Ovary (tissue), 9 donors: ENCODE measurements around the gene ALOX12. TPM values are rescaled to one million over a fixed set of nuclear protein-coding genes. Genes with fewer than 3 reads are reported as not detected.
A peak's percentile ranks its signal among the peaks of the same experiment; 100 is the strongest.

Experiments
- DNase-seq, 5 donors: peaks; one replicate each; pipeline ENCODE4 v3.0.0-alpha.2; 2019 to 2020
- H3K27ac ChIP-seq, 2 donors: fragments of 200-600 bp; one replicate each; pipeline versions ENCODE4 v1.5.1 to v1.8.0; 2019 to 2022
- H3K27me3 ChIP-seq: fragments of 200-600 bp; one replicate; pipeline ENCODE4 v1.8.0; 2022
- H3K36me3 ChIP-seq: fragments of 200-600 bp; sonication (generic); one replicate; pipeline ENCODE4 v1.5.1; 2019
- H3K4me1 ChIP-seq: one replicate; pipeline ENCODE4 v1.8.1; 2013; ENCODE audit warnings: mild to moderate bottlenecking, moderate library complexity; ENCODE audit not compliant: insufficient read depth
- H3K4me3 ChIP-seq: fragments of 200-600 bp; sonication (generic); one replicate; pipeline ENCODE4 v1.5.1; 2017
- H3K9me3 ChIP-seq, 2 donors: fragments of 200-600 bp in 1 of 2; sonication (generic) in 1 of 2; one replicate each; pipeline versions ENCODE4 v1.5.1 to v1.8.1; 2013 to 2019; ENCODE audit warnings: mild to moderate bottlenecking in 1 of 2, moderate library complexity in 1 of 2
- CTCF ChIP-seq, 3 donors: fragments of 450-650 bp in 2 of 3; fragments of 200-600 bp in 1 of 3; IDR thresholded peaks; one replicate each; pipeline versions ENCODE4 v1.5.1 to v1.8.0; 2016 to 2022; ENCODE audit warnings: antibody characterized with exemption in 3 of 3, mild to moderate bottlenecking in 1 of 3
- EP300 ChIP-seq: sonication (generic); formaldehyde crosslinking; IDR thresholded peaks from one replicate; pipeline ENCODE4 v1.6.1; 2017; ENCODE audit warnings: antibody characterized with exemption
- POLR2A ChIP-seq: fragments of 450-650 bp; IDR thresholded peaks from one replicate; pipeline ENCODE4 v1.6.1; 2017; ENCODE audit warnings: antibody characterized with exemption, mild to moderate bottlenecking, moderate library complexity
- whole genome bisulfite sequencing, 3 donors: extraction: QIAGEN DNeasy Blood & Tissue Kit in 1 of 3; methylation state at CpG; one replicate each; pipeline versions ENCODE4 v1.1.5 to v1.1.7; 2013 to 2017; 5-methylcytosine and 5-hydroxymethylcytosine counted together
- intact Hi-C, 4 donors: fragments of 100-400 bp; cut with DNase I; formaldehyde crosslinking; loops; one replicate each; pipeline versions ENCODE4 v1.11.0 to v1.15.1; 2022 to 2023
- polyA plus RNA-seq, 2 donors: library from polyadenylated mRNA; stranded (reverse); fragments of 200-250 nt in 1 of 2; fragments of 350-450 nt in 1 of 2; fragmentation: Illumina TruSeq in 1 of 2; extraction: RNeasy Lipid Tissue Mini Kit (QIAGEN cat#74804) in 1 of 2; gene quantifications; one replicate each; pipeline ENCODE4 v1.2.3, GENCODE V29; 2013 to 2014
- total RNA-seq, 7 donors: library from RNA; depleted of rRNA in 2 of 7; stranded (reverse); fragments of >200 nt in 2 of 7; fragmentation: NEBNext Ultra II Directional in 3 of 7; extraction: Animal tissue kit (Norgen Biotek cat#: 25700) in 3 of 7; gene quantifications; one replicate each; pipeline versions ENCODE4 v1.1.0 to v1.2.4, GENCODE V29; 2016 to 2023
- donor health status: DM: no; HTN: no; CAD: no; lungs with moderate emphysema.
- donor health status: DM: no; HTN: no; CAD: no.
- donor health status: Bipolar disorder and iron deficiency.
- donor health status: DM: yes; HTN: yes; CAD: no.
- donor health status: DM: no; HTN: no; CAD: no.
- donor health status: DM: yes; HTN: yes; CAD: no.

Gene ALOX12
- total and polyA plus RNA-seq, 9 donors = 0.05 to 0.74 (median 0.56) TPM; not detected in 5

GRCh38 chr17:7041607-7042500 lies 46.0 kb downstream of the ALOX12 start:
- intact Hi-C loops = loop anchor here in 2 of 4 donors (5.0 to 10.0 kb wide), 2 partner anchors 133 to 250 kb away; partner anchors contain the start of genes ASGR1 (in 1 of the 2) and YBX2 (in 1 of the 2)

GRCh38 chr17:7042501-7043181 lies 46.8 kb downstream of the ALOX12 start:
- Histone ChIP-seq H3K27ac (no peak overlapping the region), H3K36me3 (no peaks in the 10 kb centered on the region), H3K9me3 (no peaks in the 10 kb centered on the region), H3K27me3 (peaks cover 4% of the 10 kb centered on the region), H3K4me1 (peaks cover 17% of the 10 kb centered on the region), H3K4me3 (peak overlapping the region; percentile 13)
- 4 to 9% (median 6%) methylated on average over 52 to 53 of the region's 53 CpGs for WGBS, 3 donors
- intact Hi-C loops = loop anchor here in 2 of 4 donors (5.0 to 10.0 kb wide), 2 partner anchors 132 to 250 kb away; partner anchors contain the start of genes ASGR1 (in 1 of the 2) and YBX2 (in 1 of the 2)
- TF ChIP-seq CTCF (IDR thresholded peaks at IDR 0.05) = no peak
- no peak for TF ChIP-seq EP300
- TF ChIP-seq POLR2A = no peak
- DNase-seq = peak in 1 of 5 donors; percentile 60

More at GRCh38 chr17:7041607-7042500, 46.0 kb downstream of the ALOX12 start:
- Histone ChIP-seq H3K4me3 (peak overlapping the region; percentile 13), H3K4me1 (peaks cover 17% of the 10 kb centered on the region), H3K27me3 (peaks cover 4% of the 10 kb centered on the region), H3K27ac (peak overlapping the region in 1 of 2 donors; percentile 6), H3K36me3 (no peaks in the 10 kb centered on the region), H3K9me3 (no peaks in the 10 kb centered on the region)
- no peak for TF ChIP-seq POLR2A
- no peak for TF ChIP-seq CTCF (IDR thresholded peaks at IDR 0.05)
- no peak for TF ChIP-seq EP300
- DNase-seq = peak in 2 of 5 donors; percentile 28 to 58
- WGBS, 3 donors = 20 to 31% (median 25%) methylated on average over 43 of the region's 43 CpGs

- intact Hi-C loops = loop anchor here in 2 of 4 donors (5.0 to 10.0 kb wide), 2 partner anchors 132 to 249 kb away; partner anchors contain the start of genes ASGR1 (in 1 of the 2) and YBX2 (in 1 of the 2)
- Histone ChIP-seq H3K27ac (no peak overlapping the region), H3K9me3 (no peaks in the 10 kb centered on the region), H3K4me1 (peaks cover 17% of the 10 kb centered on the region), H3K4me3 (peak overlapping the region; percentile 26), H3K36me3 (no peaks in the 10 kb centered on the region), H3K27me3 (peaks cover 4% of the 10 kb centered on the region)
- peak in 1 of 5 donors; percentile 34 for DNase-seq
- WGBS, 3 donors = 1 to 3% (median 3%) methylated on average over 21 of the region's 21 CpGs
- TF ChIP-seq POLR2A (no peak), EP300 (no peak), CTCF (IDR thresholded peaks at IDR 0.05) (no peak)
These were observed 47.3 kb downstream of the ALOX12 start for GRCh38 chr17:7043182-7043496.

GRCh38 chr17:7043497-7044198 lies 47.8 kb downstream of the ALOX12 start, which contains the start of gene SLC16A11:
Gene SLC16A11 (minus strand): TSS chr17:7044092. CDS start chr17:7043513, 579 bp downstream.
- peaks cover 4% of the 10 kb centered on the region for H3K27me3 ChIP-seq
- TF ChIP-seq EP300 (no peak), CTCF (IDR thresholded peaks at IDR 0.05) (no peak), POLR2A (no peak)
- H3K4me3 ChIP-seq = peak within 1 kb of the TSS; percentile 26
- WGBS, 3 donors = 2 to 3% (median 3%) methylated on average over 44 to 58 of the region's 58 CpGs
- H3K27ac ChIP-seq = no peak within 1 kb of the TSS
- intact Hi-C loops = loop anchor here in 3 of 4 donors (2.0 to 10.0 kb wide), 4 partner anchors 93 to 253 kb away; partner anchors contain the start of genes ASGR1 (in 1 of the 3) and YBX2 (in 1 of the 3)
- no peaks in the 10 kb centered on the region for H3K9me3 ChIP-seq
- H3K36me3 ChIP-seq = no peaks in the 10 kb centered on the region
- DNase-seq = peak in 4 of 5 donors; percentile 42 to 74 (median 53)
- H3K4me1 ChIP-seq = peaks cover 17% of the 10 kb centered on the region
